Omental fat pad (tissue), 4 donors: ENCODE data around the gene PLCL2. TPM values are rescaled to one million over a fixed set of nuclear protein-coding genes. Genes with fewer than 3 reads are reported as not detected.

ENCODE experiments used
- ATAC-seq: fragments of 150-250 bp; one replicate; pipeline ENCODE4 v1.9.1; 2016; ENCODE audit warnings: mild to moderate bottlenecking, moderate library complexity; ENCODE audit not compliant: low FRiP score
- DNase-seq: peaks from one replicate; pipeline ENCODE4 v3.0.0-alpha.2; 2019; ENCODE audit warnings: low spot score
- CTCF ChIP-seq, 3 donors: fragments of 450-650 bp; IDR thresholded peaks; one replicate each; pipeline ENCODE4 v1.5.1; 2016 to 2017; ENCODE audit warnings: antibody characterized with exemption in 3 of 3, mild to moderate bottlenecking in 3 of 3, moderate library complexity in 2 of 3
- total RNA-seq, 4 donors: library from RNA; depleted of rRNA; stranded (reverse); fragments of >200 nt; gene quantifications; one replicate each; pipeline ENCODE4 v1.1.0, GENCODE V29; 2016

The PLCL2 gene
- total RNA-seq, 4 donors from 2014 or later = 10.8 to 28.5 (median 16.3) TPM

- DNase-seq (no peak), ATAC-seq (no peak)
- no peak for TF ChIP-seq CTCF (IDR thresholded peaks at IDR 0.05)
These were observed 15.2 kb downstream of the PLCL2 start for GRCh38 chr3:16899919-16900318.

- TF ChIP-seq CTCF (IDR thresholded peaks at IDR 0.05) = no peak
- DNase-seq (no peak), ATAC-seq (no peak)
These were observed 16.2 kb downstream of the PLCL2 start for GRCh38 chr3:16900779-16901440.

- no peak for DNase-seq
- no peak for TF ChIP-seq CTCF (IDR thresholded peaks at IDR 0.05)
- no peak for ATAC-seq
These were observed 20.0 kb downstream of the PLCL2 start for GRCh38 chr3:16904423-16905417.

GRCh38 chr3:16905704-16906103 lies 20.9 kb downstream of the PLCL2 start:
- DNase-seq = no peak
- no peak for ATAC-seq
- TF ChIP-seq CTCF (IDR thresholded peaks at IDR 0.05) = no peak

GRCh38 chr3:16906682-16907081 lies 21.9 kb downstream of the PLCL2 start:
- no peak for DNase-seq
- TF ChIP-seq CTCF (IDR thresholded peaks at IDR 0.05) = no peak
- no peak for ATAC-seq

- DNase-seq (no peak), ATAC-seq (no peak)
- TF ChIP-seq CTCF (IDR thresholded peaks at IDR 0.05) = no peak
These were observed 22.5 kb downstream of the PLCL2 start for GRCh38 chr3:16907243-16907642.
